CD8-positive, alpha-beta memory T cell (primary cell): Measurements from ENCODE around the gene PLEKHG2. TPM values are rescaled to one million over a fixed set of nuclear protein-coding genes. Genes with fewer than 3 reads are reported as not detected.

Experiments
- CTCF ChIA-PET: fragments of 350-600 bp; sonication (Branson Sonifier 250); formaldehyde crosslinking; loops from one replicate; lab custom pipeline; 2021; ENCODE audit warnings: antibody characterized with exemption; lab: Charles Lee
- POLR2A ChIA-PET: fragments of 350-600 bp; sonication (Branson Sonifier 250); formaldehyde crosslinking; loops from one replicate; lab custom pipeline; 2021; ENCODE audit warnings: antibody characterized with exemption; lab: Charles Lee
- DNase-seq, 5 donors: peaks; one replicate each; pipeline versions ENCODE4 v3.0.0 to v3.0.0-alpha.2; 2020 to 2022; ENCODE audit warnings: mixed read lengths in 1 of 5
- H3K27ac ChIP-seq: one replicate; pipeline ENCODE4 v1.7.0; 2013; ENCODE audit warnings: low read depth, mild to moderate bottlenecking, low read length, moderate library complexity
- H3K27me3 ChIP-seq: 2 replicates; pipeline ENCODE4 v1.7.0; 2013; ENCODE audit warnings: low read length, mild to moderate bottlenecking; ENCODE audit not compliant: insufficient read depth, poor library complexity, severe bottlenecking
- H3K36me3 ChIP-seq: 2 replicates; pipeline ENCODE4 v1.7.0; 2013; ENCODE audit warnings: mild to moderate bottlenecking, low read length, moderate library complexity; ENCODE audit not compliant: insufficient read depth
- H3K4me1 ChIP-seq: 2 replicates; pipeline ENCODE4 v1.7.0; 2013; ENCODE audit warnings: mild to moderate bottlenecking, low read length, moderate library complexity; ENCODE audit not compliant: insufficient read depth
- H3K4me3 ChIP-seq: 2 replicates; pipeline ENCODE4 v1.7.0; 2013; ENCODE audit warnings: mild to moderate bottlenecking, low read length
- H3K9me3 ChIP-seq: 2 replicates; pipeline ENCODE4 v1.7.0; 2013; ENCODE audit warnings: mild to moderate bottlenecking, low read length
- H3K27ac Mint-ChIP-seq, 8 donors: one replicate each; pipeline ENCODE4 v1.8.0; 2020 to 2021; ENCODE audit warnings: mixed read lengths in 8 of 8, mild to moderate bottlenecking in 6 of 8, inconsistent platforms in 3 of 8, moderate library complexity in 3 of 8
- H3K27me3 Mint-ChIP-seq, 2 donors: one replicate each; pipeline ENCODE4 v1.8.0; 2020 to 2021; ENCODE audit warnings: mixed read lengths in 2 of 2, mild to moderate bottlenecking in 1 of 2, moderate library complexity in 1 of 2
- H3K36me3 Mint-ChIP-seq, 3 donors: one replicate each; pipeline ENCODE4 v1.8.0; 2020 to 2021; ENCODE audit warnings: mixed read lengths in 3 of 3, inconsistent platforms in 1 of 3, mild to moderate bottlenecking in 1 of 3
- H3K4me1 Mint-ChIP-seq, 3 donors: one replicate each; pipeline ENCODE4 v1.8.0; 2020 to 2021; ENCODE audit warnings: mixed read lengths in 3 of 3, inconsistent platforms in 1 of 3, mild to moderate bottlenecking in 1 of 3
- H3K4me3 Mint-ChIP-seq, 7 donors: one replicate each; pipeline ENCODE4 v1.8.0; 2020 to 2021; ENCODE audit warnings: mixed read lengths in 7 of 7, mild to moderate bottlenecking in 6 of 7, moderate library complexity in 4 of 7, inconsistent platforms in 2 of 7
- H3K9me3 Mint-ChIP-seq, 5 donors: one replicate each; pipeline ENCODE4 v1.8.0; 2020 to 2022; ENCODE audit warnings: mixed read lengths in 5 of 5, mild to moderate bottlenecking in 3 of 5, moderate library complexity in 2 of 5, inconsistent platforms in 1 of 5
- polyA plus RNA-seq: library from polyadenylated mRNA; unstranded; fragments of 300-500 nt; fragmentation: Illumina TruSeq; gene quantifications from one replicate; pipeline ENCODE4 v1.2.3, GENCODE V29; 2021
- total RNA-seq, 2 experiments: library from RNA; stranded (reverse); gene quantifications; one replicate each; pipeline ENCODE4 v1.2.3, GENCODE V29; 2021

PLEKHG2 gene
- total and polyA plus RNA-seq, 3 experiments from 2014 or later, result 4.0 to 36.4 (median 35.2) TPM

- POLR2A ChIA-PET, result interaction anchor here (0.6 kb wide), 1 partner anchor 25 kb away, joined by 4 read pairs; no protein-coding TSS in a partner anchor
- Histone ChIP-seq H3K4me1 (no peaks in the 10 kb centered on the region), H3K4me3 (no peak overlapping the region), H3K9me3 (no peaks in the 10 kb centered on the region), H3K27ac (no peak overlapping the region), H3K36me3 (peaks cover 89% of the 10 kb centered on the region), H3K27me3 (no peaks in the 10 kb centered on the region)
- CTCF ChIA-PET, result no interaction called here
- Mint-ChIP-seq H3K4me1 (peaks cover 0 to 7% (median 0%) of the 10 kb centered on the region in 3 donors), H3K27ac (peak overlapping the region in 3 of 8 donors; percentile 53 to 78 (median 70)), H3K27me3 (no peaks in the 10 kb centered on the region), H3K36me3 (peaks cover 19 to 93% (median 31%) of the 10 kb centered on the region in 3 donors), H3K4me3 (no peak overlapping the region), H3K9me3 (no peaks in the 10 kb centered on the region)
- no peak for DNase-seq
These were observed 57.1 kb downstream of the PLEKHG2 start for GRCh38 chr19:39469567-39469966.

DNA sequence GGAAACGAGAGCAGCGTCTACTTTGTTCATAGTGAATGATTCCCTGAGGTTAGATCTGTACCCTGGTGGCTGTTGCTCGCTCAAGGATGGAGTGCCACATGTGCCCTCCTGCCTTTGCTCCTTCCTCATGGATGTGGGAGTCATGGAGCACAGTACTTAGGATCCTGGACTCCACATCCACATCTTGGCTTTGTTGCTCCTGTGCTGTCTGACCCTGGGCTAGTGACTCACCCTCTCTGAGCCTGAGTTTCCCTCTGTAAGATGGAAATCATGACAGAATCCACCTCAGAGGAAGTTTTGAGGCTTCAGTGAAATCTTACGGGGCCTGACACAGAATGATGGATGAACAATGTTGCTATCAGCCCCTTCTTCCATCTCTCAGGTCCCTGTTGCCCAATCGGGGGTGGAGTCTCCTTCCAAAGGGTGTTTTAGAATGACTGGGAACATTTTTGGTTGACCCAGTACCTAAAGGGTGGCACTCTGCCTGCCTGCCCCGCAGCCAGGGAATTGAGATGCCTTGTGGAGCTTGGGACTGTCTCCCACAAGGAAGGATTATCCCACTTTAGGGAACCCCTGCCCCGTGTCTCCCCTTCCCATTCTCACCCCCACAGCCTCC is 58.4 kb downstream of the PLEKHG2 start:
- Mint-ChIP-seq H3K36me3 (peaks cover 12 to 92% (median 26%) of the 10 kb centered on the region in 3 donors), H3K27me3 (no peaks in the 10 kb centered on the region), H3K9me3 (no peaks in the 10 kb centered on the region), H3K27ac (peak overlapping the region in 1 of 8 donors; percentile 59), H3K4me1 (peaks cover 0 to 7% (median 0%) of the 10 kb centered on the region in 3 donors), H3K4me3 (no peak overlapping the region)
- Histone ChIP-seq H3K9me3 (no peaks in the 10 kb centered on the region), H3K4me1 (no peaks in the 10 kb centered on the region), H3K27ac (no peak overlapping the region), H3K4me3 (no peak overlapping the region), H3K36me3 (peaks cover 82% of the 10 kb centered on the region), H3K27me3 (no peaks in the 10 kb centered on the region)
- CTCF ChIA-PET, result interaction anchor here (1.1 kb wide), 1 partner anchor 8 kb away, joined by 3 read pairs; no protein-coding TSS in a partner anchor
- POLR2A ChIA-PET, result no interaction called here
- no peak for DNase-seq

DNA sequence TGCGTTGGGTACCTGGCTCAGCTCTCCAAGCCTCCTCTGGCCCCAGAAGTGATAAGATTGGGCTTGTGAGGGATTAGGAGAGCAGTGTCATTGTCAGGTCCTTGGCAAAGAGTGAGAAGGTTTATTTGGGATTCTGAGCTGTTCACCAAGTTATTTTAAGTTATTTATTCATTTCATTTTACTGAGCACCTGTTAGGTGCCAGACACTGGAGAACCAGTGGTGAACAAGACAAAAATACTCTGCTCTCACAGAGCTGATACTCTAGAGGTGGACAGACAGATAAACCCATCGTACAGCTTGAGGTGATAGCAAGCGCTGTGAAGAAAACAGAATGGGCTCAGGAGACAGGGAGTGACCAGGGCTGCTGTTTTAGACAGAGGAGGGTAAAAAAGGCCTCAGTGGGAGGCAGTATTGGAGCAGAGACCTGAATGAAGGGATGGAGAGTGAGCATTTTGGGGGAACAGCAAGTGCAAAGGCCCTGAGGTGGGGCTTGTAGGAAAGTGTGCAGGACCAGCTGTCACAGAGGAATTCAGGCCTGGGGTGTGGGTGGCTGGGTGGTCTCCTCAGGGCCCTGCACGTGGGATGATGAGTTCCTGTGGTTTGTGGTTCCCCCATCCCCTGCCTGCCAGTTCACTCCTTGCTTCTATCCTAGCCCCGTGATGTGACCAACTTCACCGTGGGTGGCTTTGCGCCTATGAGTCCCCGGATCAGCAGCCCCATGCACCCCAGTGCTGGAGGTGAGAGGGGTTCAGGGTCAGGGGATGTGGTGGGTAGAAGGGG is 59.5 kb downstream of the PLEKHG2 start:
- no peaks in the 10 kb centered on the region for H3K9me3 ChIP-seq
- H3K27ac ChIP-seq, result no peak overlapping the region
- Mint-ChIP-seq H3K27me3 (no peaks in the 10 kb centered on the region), H3K4me1 (peaks cover 0 to 7% (median 0%) of the 10 kb centered on the region in 3 donors), H3K36me3 (peaks cover 9 to 91% (median 27%) of the 10 kb centered on the region in 3 donors), H3K4me3 (no peak overlapping the region), H3K27ac (peak overlapping the region in 4 of 8 donors; percentile 32 to 84 (median 72)), H3K9me3 (no peaks in the 10 kb centered on the region)
- peaks cover 81% of the 10 kb centered on the region for H3K36me3 ChIP-seq
- ChIA-PET CTCF (interaction anchor here (1.1 kb wide), 1 partner anchor 10 kb away, joined by 3 read pairs; no protein-coding TSS in a partner anchor), POLR2A (no interaction called here)
- H3K27me3 ChIP-seq, result no peaks in the 10 kb centered on the region
- H3K4me1 ChIP-seq, result no peaks in the 10 kb centered on the region
- no peak overlapping the region for H3K4me3 ChIP-seq
- no peak for DNase-seq

DNA sequence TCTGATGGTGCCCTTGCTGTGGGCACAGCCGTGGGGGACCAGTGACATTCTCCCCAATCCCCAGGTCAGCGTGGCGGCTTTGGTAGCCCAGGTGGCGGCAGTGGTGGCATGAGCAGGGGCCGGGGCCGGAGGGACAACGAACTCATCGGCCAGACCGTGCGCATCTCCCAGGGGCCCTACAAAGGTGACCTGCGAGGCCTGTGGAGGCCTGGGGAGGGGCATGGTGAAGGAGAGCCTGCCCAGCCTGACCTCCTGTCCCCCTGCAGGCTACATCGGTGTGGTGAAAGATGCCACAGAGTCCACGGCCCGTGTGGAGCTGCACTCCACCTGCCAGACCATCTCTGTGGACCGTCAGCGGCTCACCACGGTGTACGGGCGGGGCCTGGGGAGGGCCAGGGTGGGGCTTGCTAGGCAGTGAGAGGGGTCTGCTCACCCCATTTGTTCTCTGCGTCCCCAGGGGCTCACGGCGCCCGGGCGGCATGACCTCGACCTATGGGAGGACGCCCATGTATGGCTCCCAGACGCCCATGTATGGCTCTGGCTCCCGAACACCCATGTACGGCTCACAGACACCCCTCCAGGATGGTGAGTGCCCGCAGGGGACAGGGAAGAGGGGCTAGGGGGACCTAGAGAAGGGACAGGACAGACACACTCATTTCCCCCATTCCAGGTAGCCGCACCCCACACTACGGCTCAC is 60.4 kb downstream of the PLEKHG2 start:
- H3K4me3 Mint-ChIP-seq, result no peak overlapping the region
- H3K9me3 Mint-ChIP-seq, result no peaks in the 10 kb centered on the region
- Histone ChIP-seq H3K4me3 (no peak overlapping the region), H3K4me1 (no peaks in the 10 kb centered on the region), H3K36me3 (peaks cover 72% of the 10 kb centered on the region), H3K27ac (no peak overlapping the region), H3K27me3 (no peaks in the 10 kb centered on the region), H3K9me3 (no peaks in the 10 kb centered on the region)
- POLR2A ChIA-PET, result no interaction called here
- CTCF ChIA-PET, result interaction anchor here (0.6 to 2.2 kb wide), 2 partner anchors 9 to 60 kb away, joined by 3 to 8 read pairs; no protein-coding TSS in a partner anchor
- peak overlapping the region in 3 of 8 donors; percentile 5 to 84 (median 78) for H3K27ac Mint-ChIP-seq
- H3K27me3 Mint-ChIP-seq, result no peaks in the 10 kb centered on the region
- no peak for DNase-seq
- peaks cover 9 to 84% (median 21%) of the 10 kb centered on the region in 3 donors for H3K36me3 Mint-ChIP-seq
- peaks cover 0 to 7% (median 0%) of the 10 kb centered on the region in 3 donors for H3K4me1 Mint-ChIP-seq

DNA sequence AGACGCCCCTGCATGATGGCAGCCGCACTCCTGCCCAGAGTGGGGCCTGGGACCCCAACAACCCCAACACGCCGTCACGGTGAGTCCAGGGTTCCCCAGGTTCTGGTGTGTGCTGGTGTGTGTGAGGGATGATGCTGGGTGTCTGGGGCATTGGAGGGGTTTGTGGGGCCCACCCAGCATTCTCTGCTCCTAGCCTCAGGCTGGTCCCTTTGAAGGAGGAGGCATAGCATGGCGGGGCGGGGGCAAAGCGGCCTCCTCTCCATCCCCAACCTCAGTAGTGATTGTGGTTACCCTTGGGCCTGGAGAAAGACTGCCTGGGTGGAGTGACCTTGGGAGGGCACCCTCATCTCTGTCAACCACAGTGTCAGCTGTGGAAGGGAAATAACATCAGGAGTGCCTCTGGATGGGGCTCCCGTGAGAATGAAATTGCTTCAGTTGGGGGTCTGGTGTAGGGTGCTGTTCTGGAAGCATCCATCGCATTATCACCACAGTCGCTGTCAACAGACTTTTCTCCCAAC is 61.0 kb downstream of the PLEKHG2 start:
- H3K4me3 Mint-ChIP-seq, result no peak overlapping the region
- Histone ChIP-seq H3K4me3 (no peak overlapping the region), H3K27me3 (no peaks in the 10 kb centered on the region), H3K27ac (no peak overlapping the region), H3K4me1 (no peaks in the 10 kb centered on the region), H3K9me3 (no peaks in the 10 kb centered on the region), H3K36me3 (peaks cover 67% of the 10 kb centered on the region)
- POLR2A ChIA-PET, result no interaction called here
- H3K36me3 Mint-ChIP-seq, result peaks cover 9 to 78% (median 18%) of the 10 kb centered on the region in 3 donors
- peaks cover 0 to 7% (median 0%) of the 10 kb centered on the region in 3 donors for H3K4me1 Mint-ChIP-seq
- CTCF ChIA-PET, result interaction anchor here (0.8 to 2.2 kb wide), 9 partner anchors 10 to 62 kb away, joined by 3 to 22 read pairs (median 4); partner anchors contain the start of genes EID2B and RPS16
- H3K27ac Mint-ChIP-seq, result peak overlapping the region in 2 of 8 donors; percentile 5 to 62
- no peaks in the 10 kb centered on the region for H3K27me3 Mint-ChIP-seq
- no peak for DNase-seq
- no peaks in the 10 kb centered on the region for H3K9me3 Mint-ChIP-seq

- Mint-ChIP-seq H3K9me3 (no peaks in the 10 kb centered on the region), H3K36me3 (peaks cover 9 to 71% (median 18%) of the 10 kb centered on the region in 3 donors), H3K4me3 (no peak overlapping the region), H3K27ac (peak overlapping the region in 3 of 8 donors; percentile 27 to 82 (median 72)), H3K27me3 (no peaks in the 10 kb centered on the region), H3K4me1 (peaks cover 0 to 9% (median 0%) of the 10 kb centered on the region in 3 donors)
- Histone ChIP-seq H3K36me3 (peaks cover 60% of the 10 kb centered on the region), H3K4me1 (no peaks in the 10 kb centered on the region), H3K9me3 (no peaks in the 10 kb centered on the region), H3K27ac (no peak overlapping the region), H3K4me3 (no peak overlapping the region), H3K27me3 (no peaks in the 10 kb centered on the region)
- ChIA-PET CTCF (interaction anchor here (0.8 to 2.2 kb wide), 14 partner anchors 10 to 76 kb away, joined by 3 to 22 read pairs (median 4); partner anchors contain the start of genes EID2B and RPS16), POLR2A (interaction anchor here (0.6 kb wide), 1 partner anchor 611 kb away, joined by 5 read pairs; no protein-coding TSS in a partner anchor)
- DNase-seq, result peak; percentile 49 to 80 (median 57)
These were observed 61.7 kb downstream of the PLEKHG2 start for GRCh38 chr19:39474139-39474620.

DNA sequence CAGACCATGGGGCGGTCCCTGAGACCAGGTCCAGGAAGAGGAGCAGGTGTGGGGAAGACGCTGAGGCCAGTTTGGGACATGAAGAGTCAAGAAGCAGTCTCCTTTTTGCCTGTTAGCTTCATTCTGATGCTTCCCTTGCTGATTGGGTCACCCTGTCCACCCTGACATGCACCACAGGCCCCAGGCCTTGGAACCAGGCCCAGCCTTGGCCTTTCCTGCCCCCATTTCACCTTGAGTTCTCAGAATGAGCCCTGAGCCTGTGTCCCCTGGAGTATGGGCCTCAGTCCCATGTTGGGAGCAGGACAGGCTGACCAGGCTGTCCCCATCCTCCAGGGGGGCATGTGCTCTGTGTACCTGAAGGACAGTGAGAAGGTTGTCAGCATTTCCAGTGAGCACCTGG is 63.3 kb downstream of the PLEKHG2 start:
- Histone ChIP-seq H3K4me3 (no peak overlapping the region), H3K36me3 (peaks cover 44% of the 10 kb centered on the region), H3K27me3 (no peaks in the 10 kb centered on the region), H3K27ac (no peak overlapping the region), H3K9me3 (no peaks in the 10 kb centered on the region), H3K4me1 (peaks cover 6% of the 10 kb centered on the region)
- Mint-ChIP-seq H3K4me3 (peak overlapping the region in 1 of 7 donors; percentile 40), H3K27me3 (no peaks in the 10 kb centered on the region), H3K36me3 (peaks cover under 1 to 56% (median 12%) of the 10 kb centered on the region in 3 donors), H3K9me3 (no peaks in the 10 kb centered on the region), H3K4me1 (peaks cover 11 to 18% (median 11%) of the 10 kb centered on the region in 3 donors), H3K27ac (peak overlapping the region in 3 of 8 donors; percentile 40 to 82 (median 72))
- DNase-seq, result no peak
- ChIA-PET POLR2A (interaction anchor here (0.6 kb wide), 1 partner anchor 466 kb away, joined by 4 read pairs; no protein-coding TSS in a partner anchor), CTCF (interaction anchor here (0.6 to 1.9 kb wide), 4 partner anchors 24 to 78 kb away, joined by 3 to 22 read pairs (median 3); partner anchors contain the start of gene EID2B)
